HepG2 (cell line): ENCODE results near the gene NEDD8. TPM values are rescaled to one million over a fixed set of nuclear protein-coding genes. Genes with fewer than 3 reads are reported as not detected.

Experiments
- ASH2L ChIP-seq: fragments of 300-600, 200-600 bp; sonication (generic); IDR thresholded peaks from 2 replicates; pipeline ENCODE4 v1.7.0; 2017; ENCODE audit warnings: low read depth, mild to moderate bottlenecking, moderate library complexity, mixed read lengths, low read length; ENCODE audit not compliant: insufficient read length
- ATF5 ChIP-seq: sonication (generic); formaldehyde crosslinking; IDR thresholded peaks from 2 replicates; pipeline ENCODE4 v1.4.0; 2020; ENCODE audit warnings: mild to moderate bottlenecking, low read depth, missing genetic modification reagents
- ATM ChIP-seq: fragments of 450-650 bp; IDR thresholded peaks from 2 replicates; pipeline ENCODE4 v1.7.1; 2017; ENCODE audit warnings: mild to moderate bottlenecking, borderline replicate concordance
- CBX1 ChIP-seq: IDR thresholded peaks from one replicate; pipeline ENCODE4 v1.6.1; 2016; ENCODE audit warnings: antibody characterized with exemption, low read depth
- ELK4 ChIP-seq: sonication (generic); formaldehyde crosslinking; IDR thresholded peaks from 2 replicates; pipeline ENCODE4 v1.9.0; 2021; ENCODE audit warnings: missing genetic modification reagents, borderline replicate concordance
- FOXJ3 ChIP-seq: sonication (generic); formaldehyde crosslinking; IDR thresholded peaks from 2 replicates; pipeline ENCODE4 v1.4.0; 2020; ENCODE audit warnings: missing genetic modification reagents, mild to moderate bottlenecking, borderline replicate concordance
- HNF4A ChIP-seq: sonication (generic); formaldehyde crosslinking; IDR thresholded peaks from 2 replicates; pipeline ENCODE4 v1.4.0; 2020; ENCODE audit warnings: missing genetic modification reagents
- MAX ChIP-seq: IDR thresholded peaks from 2 replicates; pipeline ENCODE4 v1.6.1; 2012; ENCODE audit warnings: inconsistent platforms
- MLX ChIP-seq: IDR thresholded peaks from 2 replicates; pipeline ENCODE4 v1.6.1; 2016
- MTA3 ChIP-seq: sonication (generic); formaldehyde crosslinking; IDR thresholded peaks from 2 replicates; pipeline ENCODE4 v1.4.0; 2020; ENCODE audit warnings: missing genetic modification reagents
- NFIB ChIP-seq: sonication (generic); formaldehyde crosslinking; IDR thresholded peaks from 2 replicates; pipeline ENCODE4 v1.9.0; 2021; ENCODE audit warnings: missing genetic modification reagents, mild to moderate bottlenecking, borderline replicate concordance
- NFKB2 ChIP-seq: sonication (generic); formaldehyde crosslinking; IDR thresholded peaks from 2 replicates; pipeline ENCODE4 v1.4.0; 2020; ENCODE audit warnings: missing genetic modification reagents, borderline replicate concordance
- NR2F1 ChIP-seq, 2 experiments: fragments of 450-650 bp in 1 of 2; formaldehyde crosslinking in 1 of 2; IDR thresholded peaks; 2 replicates each; pipeline versions ENCODE4 v1.5.0 to v1.6.1; 2016 to 2020; ENCODE audit warnings: mild to moderate bottlenecking in 1 of 2, missing compliant biosample characterization in 1 of 2, missing genetic modification reagents in 1 of 2, moderate library complexity in 1 of 2
- PAX8 ChIP-seq: sonication (generic); formaldehyde crosslinking; IDR thresholded peaks from 2 replicates; pipeline ENCODE4 v1.8.0; 2022; ENCODE audit warnings: mild to moderate bottlenecking, missing genetic modification reagents, borderline replicate concordance
- RELA ChIP-seq: sonication (generic); formaldehyde crosslinking; IDR thresholded peaks from 2 replicates; pipeline ENCODE4 v1.4.0; 2020; ENCODE audit warnings: missing genetic modification reagents
- SMAD3 ChIP-seq: sonication (generic); formaldehyde crosslinking; IDR thresholded peaks from 2 replicates; pipeline ENCODE4 v1.4.0; 2020; ENCODE audit warnings: missing genetic modification reagents
- SMARCE1 ChIP-seq: fragments of 450-650 bp; IDR thresholded peaks from 2 replicates; pipeline ENCODE4 v1.6.1; 2017; ENCODE audit warnings: borderline replicate concordance
- SNAPC2 ChIP-seq: sonication (generic); formaldehyde crosslinking; IDR thresholded peaks from 2 replicates; pipeline ENCODE4 v1.8.1; 2022; ENCODE audit warnings: mild to moderate bottlenecking, missing genetic modification reagents
- TARDBP ChIP-seq: sonication (generic); formaldehyde crosslinking; IDR thresholded peaks from 2 replicates; pipeline ENCODE4 v1.8.0; 2022; ENCODE audit warnings: mild to moderate bottlenecking, missing genetic modification reagents
- TIGD3 ChIP-seq: sonication (generic); formaldehyde crosslinking; IDR thresholded peaks from 2 replicates; pipeline ENCODE4 v1.5.1; 2020; ENCODE audit warnings: mild to moderate bottlenecking, missing genetic modification reagents, borderline replicate concordance
- TRIM22 ChIP-seq: fragments of 450-650 bp; IDR thresholded peaks from 2 replicates; pipeline ENCODE4 v1.6.1; 2017
- ZFP37 ChIP-seq: sonication (generic); formaldehyde crosslinking; IDR thresholded peaks from 2 replicates; pipeline ENCODE4 v1.4.0; 2020; ENCODE audit warnings: missing genetic modification reagents, borderline replicate concordance
- ZKSCAN5 ChIP-seq: sonication (generic); formaldehyde crosslinking; IDR thresholded peaks from 2 replicates; pipeline ENCODE4 v1.5.1; 2020; ENCODE audit warnings: mild to moderate bottlenecking, missing genetic modification reagents
- ZNF180 ChIP-seq: sonication (generic); formaldehyde crosslinking; IDR thresholded peaks from 2 replicates; pipeline ENCODE4 v1.4.0; 2020; ENCODE audit warnings: low read depth, missing genetic modification reagents, borderline replicate concordance
- ZNF260 ChIP-seq: sonication (generic); formaldehyde crosslinking; IDR thresholded peaks from 2 replicates; pipeline ENCODE4 v1.4.0; 2020; ENCODE audit warnings: missing genetic modification reagents, low read depth, mild to moderate bottlenecking, borderline replicate concordance
- ZNF577 ChIP-seq: sonication (generic); formaldehyde crosslinking; IDR thresholded peaks from 2 replicates; pipeline ENCODE4 v1.4.0; 2020; ENCODE audit warnings: mild to moderate bottlenecking, low read depth, missing genetic modification reagents, borderline replicate concordance
- ZNF850 ChIP-seq: sonication (generic); formaldehyde crosslinking; conservative IDR thresholded peaks from 2 replicates; pipeline ENCODE4 v1.9.0; 2021; ENCODE audit warnings: mild to moderate bottlenecking, missing genetic modification reagents
- polyA plus RNA-seq, 8 experiments: library from polyadenylated mRNA; depleted of rRNA in 3 of 8; stranded (reverse) in 7 of 8; unstranded in 1 of 8; fragments of >200 nt; fragmentation: Illumina TruSeq in 4 of 8; extraction: Trizol in 4 of 8; gene quantifications; 2 replicates each; pipeline versions ENCODE4 v1.2.1 to v1.2.3, GENCODE V29; 2011 to 2016; ENCODE audit warnings: low read depth in 4 of 8, missing spikeins in 1 of 8, mixed read lengths in 1 of 8; ENCODE audit not compliant: insufficient read depth in 1 of 8
- total RNA-seq, 5 experiments: library from RNA; depleted of rRNA; stranded (reverse); fragments of >200 nt; fragmentation: Illumina TruSeq; extraction: Trizol; gene quantifications; 2 replicates each; pipeline ENCODE4 v1.2.3, GENCODE V29; 2016; ENCODE audit warnings: low read depth in 1 of 5

The NEDD8 gene
- total and polyA plus RNA-seq, 2 of the 13 experiments (the other 11 are each of a cell fraction or from before 2014, with no cell fraction given): 535 to 713 TPM

GRCh38 chr14:24194873-24195185 lies 37.3 kb downstream of the NEDD8 start (continued):
- TF ChIP-seq TIGD3: no peak
- TF ChIP-seq ZNF850: no peak
- no peak for TF ChIP-seq ATF5 (CRISPR knock-in tag)
- TF ChIP-seq NFKB2 (CRISPR knock-in tag): no peak
- no peak for TF ChIP-seq ATM
- TF ChIP-seq ASH2L: no peak
- no peak for TF ChIP-seq CBX1
- no peak for TF ChIP-seq RELA (CRISPR knock-in tag)
- no peak for TF ChIP-seq SMAD3
- TF ChIP-seq NFIB (CRISPR knock-in tag): no peak
- no peak for TF ChIP-seq SMARCE1
- no peak for TF ChIP-seq MLX (CRISPR knock-in tag)
- 0 out of 2 replicates have a peak, but pooled peaks have one; percentile 45 for TF ChIP-seq MTA3 (CRISPR knock-in tag)
- no peak for TF ChIP-seq ZKSCAN5 (CRISPR knock-in tag)
- TF ChIP-seq ZNF577 (CRISPR knock-in tag): no peak
- TF ChIP-seq ELK4 (CRISPR knock-in tag): no peak
- TF ChIP-seq NR2F1 (CRISPR knock-in tag; IDR thresholded peaks at IDR 0.05): no peak
- no peak for TF ChIP-seq TARDBP (CRISPR knock-in tag)
- no peak for TF ChIP-seq SNAPC2 (CRISPR knock-in tag)
- TF ChIP-seq PAX8: no peak
- TF ChIP-seq ZFP37 (CRISPR knock-in tag): no peak
- TF ChIP-seq MAX: no peak
- TF ChIP-seq ZNF260: no peak
- TF ChIP-seq HNF4A: no peak
- TF ChIP-seq TRIM22: no peak
- TF ChIP-seq FOXJ3 (CRISPR knock-in tag): no peak
- TF ChIP-seq ZNF180 (CRISPR knock-in tag): no peak
